WTC11 (cell line): ENCODE results near the gene KCNS3.

Experiments used
- TF ChIP-seq, protein P1 (sequence below): sonication (generic); formaldehyde crosslinking; conservative IDR thresholded peaks from 2 replicates; pipeline ENCODE4 v1.8.1; 2022; ENCODE audit warnings: mild to moderate bottlenecking, missing genetic modification reagents
- TF ChIP-seq, protein P2 (sequence below): sonication (generic); formaldehyde crosslinking; IDR thresholded peaks from 2 replicates; pipeline ENCODE4 v1.8.1; 2023; ENCODE audit warnings: mild to moderate bottlenecking, missing genetic modification reagents
- TF ChIP-seq, protein P3 (sequence below): sonication (generic); formaldehyde crosslinking; IDR thresholded peaks from 2 replicates; pipeline ENCODE4 v1.8.1; 2022; ENCODE audit warnings: mild to moderate bottlenecking, missing genetic modification reagents, moderate library complexity, borderline replicate concordance

DNA sequence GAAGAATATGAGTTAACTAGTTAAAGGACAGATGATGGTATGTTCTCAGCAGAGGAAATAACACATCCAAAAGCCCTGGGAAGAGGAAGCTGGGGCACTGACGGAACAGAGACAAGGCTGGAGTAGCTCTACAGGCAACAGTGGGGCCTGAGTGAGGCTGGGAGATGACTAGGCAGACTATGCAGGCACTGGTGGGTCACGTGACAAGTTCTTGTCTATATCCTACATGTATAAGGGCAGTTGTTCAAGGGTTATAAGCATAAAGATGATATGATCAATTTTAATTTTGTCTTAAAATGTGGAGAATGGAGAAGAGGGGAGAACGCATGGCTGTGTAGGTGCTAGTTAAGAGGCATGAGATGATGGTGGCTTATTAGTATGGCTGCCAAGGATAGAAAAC is 68.6 kb downstream of the KCNS3 start:
- TF ChIP-seq, protein P1, sequence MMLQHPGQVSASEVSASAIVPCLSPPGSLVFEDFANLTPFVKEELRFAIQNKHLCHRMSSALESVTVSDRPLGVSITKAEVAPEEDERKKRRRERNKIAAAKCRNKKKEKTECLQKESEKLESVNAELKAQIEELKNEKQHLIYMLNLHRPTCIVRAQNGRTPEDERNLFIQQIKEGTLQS (CRISPR knock-in tag), result no peak
- TF ChIP-seq, protein P2, sequence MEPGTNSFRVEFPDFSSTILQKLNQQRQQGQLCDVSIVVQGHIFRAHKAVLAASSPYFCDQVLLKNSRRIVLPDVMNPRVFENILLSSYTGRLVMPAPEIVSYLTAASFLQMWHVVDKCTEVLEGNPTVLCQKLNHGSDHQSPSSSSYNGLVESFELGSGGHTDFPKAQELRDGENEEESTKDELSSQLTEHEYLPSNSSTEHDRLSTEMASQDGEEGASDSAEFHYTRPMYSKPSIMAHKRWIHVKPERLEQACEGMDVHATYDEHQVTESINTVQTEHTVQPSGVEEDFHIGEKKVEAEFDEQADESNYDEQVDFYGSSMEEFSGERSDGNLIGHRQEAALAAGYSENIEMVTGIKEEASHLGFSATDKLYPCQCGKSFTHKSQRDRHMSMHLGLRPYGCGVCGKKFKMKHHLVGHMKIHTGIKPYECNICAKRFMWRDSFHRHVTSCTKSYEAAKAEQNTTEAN, result no peak
- TF ChIP-seq, protein P3, sequence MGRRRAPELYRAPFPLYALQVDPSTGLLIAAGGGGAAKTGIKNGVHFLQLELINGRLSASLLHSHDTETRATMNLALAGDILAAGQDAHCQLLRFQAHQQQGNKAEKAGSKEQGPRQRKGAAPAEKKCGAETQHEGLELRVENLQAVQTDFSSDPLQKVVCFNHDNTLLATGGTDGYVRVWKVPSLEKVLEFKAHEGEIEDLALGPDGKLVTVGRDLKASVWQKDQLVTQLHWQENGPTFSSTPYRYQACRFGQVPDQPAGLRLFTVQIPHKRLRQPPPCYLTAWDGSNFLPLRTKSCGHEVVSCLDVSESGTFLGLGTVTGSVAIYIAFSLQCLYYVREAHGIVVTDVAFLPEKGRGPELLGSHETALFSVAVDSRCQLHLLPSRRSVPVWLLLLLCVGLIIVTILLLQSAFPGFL (CRISPR knock-in tag), result no peak
